Esophagus muscularis mucosa (tissue), 4 donors: ENCODE results near the gene PLXDC2.

Experiments used
- CTCF ChIP-seq, 3 experiments: fragments of 200-600 bp in 2 of 3; fragments of 450-650 bp in 1 of 3; sonication (generic) in 2 of 3; IDR thresholded peaks; one replicate each; pipeline ENCODE4 v1.5.1; 2017 to 2019; ENCODE audit warnings: antibody characterized with exemption in 3 of 3, mild to moderate bottlenecking in 2 of 3, moderate library complexity in 1 of 3
- EP300 ChIP-seq: sonication (generic); formaldehyde crosslinking; IDR thresholded peaks from one replicate; pipeline ENCODE4 v1.6.1; 2017; ENCODE audit warnings: antibody characterized with exemption
- POLR2A ChIP-seq: fragments of 450-650 bp; IDR thresholded peaks from one replicate; pipeline ENCODE4 v1.6.1; 2017; ENCODE audit warnings: antibody characterized with exemption, moderate library complexity, mild to moderate bottlenecking, low read depth
- POLR2AphosphoS5 ChIP-seq, 2 donors: sonication (generic); formaldehyde crosslinking; IDR thresholded peaks; one replicate each; pipeline ENCODE4 v1.6.1; 2017; ENCODE audit warnings: antibody characterized with exemption in 2 of 2

GRCh38 chr10:20181434-20181833 is 365.2 kb downstream of the PLXDC2 start:
- TF ChIP-seq POLR2AphosphoS5 (IDR thresholded peaks at IDR 0.05), result no peak
- TF ChIP-seq CTCF (IDR thresholded peaks at IDR 0.05), result no peak
- no peak for TF ChIP-seq POLR2A
- TF ChIP-seq EP300, result no peak
